Heart right ventricle (tissue), 16 donors: Measurements from ENCODE around the gene CASKIN2. TPM values are rescaled to one million over a fixed set of nuclear protein-coding genes. Genes with fewer than 3 reads are reported as not detected.

Experiments
- ATAC-seq, 8 donors: fragments of 200-7000 bp; cut with Tn5 transposase; one replicate each; pipeline ENCODE4 v1.9.1; 2020; ENCODE audit warnings: mild to moderate bottlenecking in 8 of 8, moderate library complexity in 8 of 8, moderate number of reproducible peaks in 1 of 8
- DNase-seq, 2 donors: peaks; one replicate each; pipeline ENCODE4 v3.0.0-alpha.2; 2020
- H3K27ac ChIP-seq, 10 donors: fragments of 200-600 bp; sonication (generic) in 2 of 10; one replicate each; pipeline versions ENCODE4 v1.5.0 to v1.8.0; 2020 to 2022; ENCODE audit warnings: mild to moderate bottlenecking in 3 of 10
- H3K27me3 ChIP-seq, 7 donors: fragments of 200-600 bp; one replicate each; pipeline ENCODE4 v1.8.0; 2021 to 2022; ENCODE audit warnings: mild to moderate bottlenecking in 2 of 7
- H3K36me3 ChIP-seq, 9 donors: fragments of 200-600 bp; sonication (generic) in 1 of 9; one replicate each; pipeline versions ENCODE4 v1.5.0 to v1.8.0; 2020 to 2022; ENCODE audit warnings: mild to moderate bottlenecking in 2 of 9
- H3K4me1 ChIP-seq, 9 donors: fragments of 200-600 bp; sonication (generic) in 1 of 9; one replicate each; pipeline versions ENCODE4 v1.5.0 to v1.8.0; 2020 to 2022; ENCODE audit warnings: mild to moderate bottlenecking in 4 of 9
- H3K4me3 ChIP-seq, 10 donors: fragments of 200-600 bp; sonication (generic) in 2 of 10; one replicate each; pipeline versions ENCODE4 v1.5.0 to v1.8.0; 2020 to 2022; ENCODE audit warnings: mild to moderate bottlenecking in 7 of 10, moderate library complexity in 2 of 10
- H3K9me3 ChIP-seq, 11 donors: fragments of 200-600 bp in 10 of 11; sonication (generic) in 2 of 11; one replicate each; pipeline versions ENCODE4 v1.5.0 to v1.8.0; 2013 to 2022; ENCODE audit warnings: mild to moderate bottlenecking in 2 of 11, control low read depth in 1 of 11, moderate library complexity in 1 of 11
- CTCF ChIP-seq, 9 donors: fragments of 200-600 bp; sonication (generic) in 2 of 9; IDR thresholded peaks; one replicate each; pipeline versions ENCODE4 v1.5.0 to v1.8.0; 2021 to 2022; ENCODE audit warnings: antibody characterized with exemption in 9 of 9, mild to moderate bottlenecking in 5 of 9, moderate library complexity in 1 of 9
- WGBS, 2 donors: extraction: QIAGEN DNeasy Blood & Tissue Kit; methylation state at CpG; one replicate each; pipeline ENCODE4 v1.1.7; 2013; ENCODE audit warnings: inconsistent platforms in 1 of 2; 5-methylcytosine and 5-hydroxymethylcytosine counted together
- intact Hi-C, 10 donors: fragments of 100-400 bp; cut with DNase I; formaldehyde crosslinking; loops; one replicate each; pipeline versions ENCODE4 v1.11.1 to v1.14.2; 2022
- polyA plus RNA-seq, 2 donors: library from polyadenylated mRNA; stranded (reverse); fragments of 200-250 nt; gene quantifications; one replicate each; pipeline ENCODE4 v1.2.3, GENCODE V29; 2013
- total RNA-seq, 10 donors: library from RNA; stranded (reverse); fragmentation: NEBNext Ultra II Directional in 3 of 10; extraction: Animal tissue kit (Norgen Biotek cat#: 25700) in 3 of 10; gene quantifications; one replicate each; pipeline versions ENCODE4 v1.2.1 to v1.2.4, GENCODE V29; 2021 to 2023
- donor health status: Arrhythmogenic right ventricular cardiomyopathy.
- donor health status: ischemic (EF 13 %, LVEDD 7.1; RV severe dilation, severe dysfunction).
- donor health status: healthy with polysubstance abuse.
- donor health status: DM: no; HTN: yes; CAD: no.
- donor health status: DM: no; HTN: no; CAD: no.
- donor health status: ischemic (EF 25% LVEDD 6.9; RV normal size, moderate dysfunction).
- donor health status: ischemic (EF 25% LVEDD 5.7; RV mildly dilated, moderate dysfunction).
- donor health status: healthy.
- donor health status: DM: yes; HTN: yes; CAD: no.
- donor health status: Ischemic cardiomyopathy.
- donor health status: ischemic (EF 35%, LVEDD 5.7; RV mildly dilated, moderate dysfunction).
- donor health status: nonischemic (EF 11% LVEDD 7.7; RV severe dilation, severe dysfunction).
- donor health status: DM: yes; HTN: yes; CAD: no.
- donor health status: PGD.
- donor health status: ischemic (EF 29% LVEDD 5.4; RV normal size, mild dysfunction).
- donor health status: nonischemic (EF 23%, LVEDD 6.1; RV moderate dilation, normal function).

CASKIN2 gene
- total and polyA plus RNA-seq, 12 donors: 17.6 to 59.2 (median 36.5) TPM

GRCh38 chr17:75563063-75563758 lies 47.9 kb upstream of the CASKIN2 start:
- Histone ChIP-seq H3K4me1 (no peaks in the 10 kb centered on the region), H3K9me3 (no peaks in the 10 kb centered on the region), H3K27me3 (no peaks in the 10 kb centered on the region), H3K27ac (no peak overlapping the region), H3K36me3 (peaks cover 0 to 6% (median 0%) of the 10 kb centered on the region in 9 donors), H3K4me3 (no peak overlapping the region)
- ATAC-seq (no peak), DNase-seq (no peak)
- 88 to 90% methylated on average over 28 of the region's 28 CpGs for WGBS, 2 donors
- no peak for TF ChIP-seq CTCF (IDR thresholded peaks at IDR 0.05)
- intact Hi-C loops: no loop called here

- WGBS, 2 donors: 74 to 80% methylated on average over 5 of the region's 5 CpGs
- ATAC-seq (no peak), DNase-seq (no peak)
- Histone ChIP-seq H3K4me3 (no peak overlapping the region), H3K9me3 (no peaks in the 10 kb centered on the region), H3K27ac (no peak overlapping the region), H3K36me3 (peaks cover 0 to 6% (median 0%) of the 10 kb centered on the region in 9 donors), H3K27me3 (no peaks in the 10 kb centered on the region), H3K4me1 (peaks cover 0 to 6% (median 0%) of the 10 kb centered on the region in 9 donors)
- no peak for TF ChIP-seq CTCF (IDR thresholded peaks at IDR 0.05)
- intact Hi-C loops: no loop called here
Measured at GRCh38 chr17:75561927-75562603, 46.7 kb upstream of the CASKIN2 start.

- no peak for DNase-seq
- 83 to 90% methylated on average over 9 of the region's 9 CpGs for WGBS, 2 donors
- intact Hi-C loops: no loop called here
- no peak overlapping the region for H3K27ac ChIP-seq
- peaks cover 0 to 7% (median 0%) of the 10 kb centered on the region in 9 donors for H3K4me1 ChIP-seq
- H3K9me3 ChIP-seq: no peaks in the 10 kb centered on the region
- no peak for ATAC-seq
- TF ChIP-seq CTCF (IDR thresholded peaks at IDR 0.05): no peak
- H3K4me3 ChIP-seq: no peak overlapping the region
- H3K36me3 ChIP-seq: peaks cover 0 to 6% (median 0%) of the 10 kb centered on the region in 9 donors
- no peaks in the 10 kb centered on the region for H3K27me3 ChIP-seq
Measured at GRCh38 chr17:75559958-75560533, 44.7 kb upstream of the CASKIN2 start.

GRCh38 chr17:75558666-75559530 lies 43.6 kb upstream of the CASKIN2 start:
- Histone ChIP-seq H3K27me3 (no peaks in the 10 kb centered on the region), H3K4me3 (no peak overlapping the region), H3K9me3 (no peaks in the 10 kb centered on the region), H3K27ac (no peak overlapping the region), H3K4me1 (peaks cover 0 to 7% (median 0%) of the 10 kb centered on the region in 9 donors), H3K36me3 (peaks cover 0 to 5% (median 0%) of the 10 kb centered on the region in 9 donors)
- no peak for ATAC-seq
- WGBS, 2 donors: 88 to 94% methylated on average over 33 to 38 of the region's 38 CpGs
- DNase-seq: no peak
- TF ChIP-seq CTCF (IDR thresholded peaks at IDR 0.05): no peak
- intact Hi-C loops: no loop called here
